H1 (cell line): Measurements from ENCODE around the gene SLC1A4. TPM values are rescaled to one million over a fixed set of nuclear protein-coding genes. Genes with fewer than 3 reads are reported as not detected.

ENCODE experiments used
- CTBP2 ChIP-seq: IDR thresholded peaks from 2 replicates; pipeline ENCODE4 v1.7.0; 2011; ENCODE audit warnings: borderline replicate concordance, mild to moderate bottlenecking, moderate library complexity, mixed read lengths, low read length; ENCODE audit not compliant: insufficient read depth, insufficient read length
- JUND ChIP-seq: IDR thresholded peaks from 2 replicates; pipeline ENCODE4 v1.6.1; 2011; ENCODE audit warnings: mild to moderate bottlenecking, improper control_type of control experiment, low read length
- NANOG ChIP-seq: IDR thresholded peaks from 2 replicates; pipeline ENCODE4 v1.6.1; 2011; ENCODE audit warnings: low read length, low read depth, mild to moderate bottlenecking, inconsistent platforms; ENCODE audit not compliant: insufficient read depth, poor library complexity, severe bottlenecking
- PHF8 ChIP-seq: fragments of 200-600 bp; sonication (generic); conservative IDR thresholded peaks from 2 replicates; pipeline ENCODE4 v1.7.1; 2012; ENCODE audit warnings: low read depth, mild to moderate bottlenecking, inconsistent platforms, low read length, moderate library complexity
- RXRA ChIP-seq: IDR thresholded peaks from 2 replicates; pipeline ENCODE4 v1.6.1; 2011; ENCODE audit warnings: low read depth, mild to moderate bottlenecking, low read length, moderate library complexity; ENCODE audit not compliant: insufficient read depth
- SIN3A ChIP-seq, 2 experiments: IDR thresholded peaks in 1 of 2; conservative IDR thresholded peaks in 1 of 2; 2 replicates each; pipeline ENCODE4 v1.6.1; 2011 to 2012; ENCODE audit warnings: low read length in 2 of 2, improper control_type of control experiment in 1 of 2, low read depth in 1 of 2, mild to moderate bottlenecking in 1 of 2
- TAF7 ChIP-seq: optimal IDR thresholded peaks from 2 replicates; pipeline ENCODE3; 2011; ENCODE audit warnings: low read depth, mild to moderate bottlenecking, inconsistent platforms, low read length, moderate library complexity, borderline replicate concordance
- USF2 ChIP-seq: IDR thresholded peaks from 2 replicates; pipeline ENCODE4 v1.6.1; 2011; ENCODE audit warnings: low read length, improper control_type of control experiment
- ZNF274 ChIP-seq: IDR thresholded peaks from 2 replicates; pipeline ENCODE4 v1.7.0; 2012; ENCODE audit warnings: low read length, borderline replicate concordance; ENCODE audit errors: extremely low read depth
- polyA plus RNA-seq, 7 experiments: library from polyadenylated mRNA; depleted of rRNA in 3 of 7; stranded (reverse) in 5 of 7; unstranded in 2 of 7; fragments of >200 nt in 5 of 7; fragments of 200-250 nt in 2 of 7; gene quantifications; 1 replicate in 5 of 7; 2 replicates in 1 of 7; 4 replicates in 1 of 7; pipeline versions ENCODE4 v1.2.1 to v1.2.3, GENCODE V29; 2011 to 2013; ENCODE audit warnings: missing spikeins in 2 of 7, mixed read lengths in 2 of 7
- total RNA-seq: library from RNA; stranded (reverse); fragmentation: NEBNext Ultra II Directional; extraction: Animal tissue kit (Norgen Biotek cat#: 25700); gene quantifications from 2 replicates; pipeline ENCODE4 v1.2.1, GENCODE V29; 2021
- TF ChIP-seq, protein P1 (sequence below): fragments of 300-600 bp; sonication (generic); IDR thresholded peaks from 2 replicates; pipeline ENCODE4 v1.7.1; 2012; ENCODE audit warnings: low read length, moderate library complexity, mild to moderate bottlenecking, inconsistent platforms; ENCODE audit not compliant: insufficient replicate concordance

SLC1A4 gene
- total and polyA plus RNA-seq, 2 of the 8 experiments (the other 6 are each of a cell fraction or from before 2014, with no cell fraction given), result 0.44 to 0.86 TPM

DNA sequence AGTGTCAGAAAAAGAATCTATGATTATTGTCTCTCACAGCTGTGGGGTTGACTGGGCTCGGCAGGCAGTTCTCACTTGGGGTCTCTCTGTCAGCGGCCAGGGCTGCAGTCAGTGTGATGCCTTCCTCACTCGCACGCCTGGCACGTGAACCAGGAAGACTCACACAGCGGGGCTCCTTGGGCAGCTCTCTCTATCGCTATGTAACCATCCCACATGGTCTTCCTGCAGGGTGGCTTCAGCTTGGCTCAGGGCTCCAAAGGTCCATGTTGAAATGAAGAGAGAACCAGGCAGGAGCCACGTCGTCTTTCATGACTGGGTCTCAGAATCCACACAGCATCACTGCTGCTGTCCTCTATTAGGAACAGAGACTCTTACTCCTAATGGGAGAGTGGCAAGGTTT lies 30.6 kb upstream of the SLC1A4 start (continued):
- TF ChIP-seq, protein P1, sequence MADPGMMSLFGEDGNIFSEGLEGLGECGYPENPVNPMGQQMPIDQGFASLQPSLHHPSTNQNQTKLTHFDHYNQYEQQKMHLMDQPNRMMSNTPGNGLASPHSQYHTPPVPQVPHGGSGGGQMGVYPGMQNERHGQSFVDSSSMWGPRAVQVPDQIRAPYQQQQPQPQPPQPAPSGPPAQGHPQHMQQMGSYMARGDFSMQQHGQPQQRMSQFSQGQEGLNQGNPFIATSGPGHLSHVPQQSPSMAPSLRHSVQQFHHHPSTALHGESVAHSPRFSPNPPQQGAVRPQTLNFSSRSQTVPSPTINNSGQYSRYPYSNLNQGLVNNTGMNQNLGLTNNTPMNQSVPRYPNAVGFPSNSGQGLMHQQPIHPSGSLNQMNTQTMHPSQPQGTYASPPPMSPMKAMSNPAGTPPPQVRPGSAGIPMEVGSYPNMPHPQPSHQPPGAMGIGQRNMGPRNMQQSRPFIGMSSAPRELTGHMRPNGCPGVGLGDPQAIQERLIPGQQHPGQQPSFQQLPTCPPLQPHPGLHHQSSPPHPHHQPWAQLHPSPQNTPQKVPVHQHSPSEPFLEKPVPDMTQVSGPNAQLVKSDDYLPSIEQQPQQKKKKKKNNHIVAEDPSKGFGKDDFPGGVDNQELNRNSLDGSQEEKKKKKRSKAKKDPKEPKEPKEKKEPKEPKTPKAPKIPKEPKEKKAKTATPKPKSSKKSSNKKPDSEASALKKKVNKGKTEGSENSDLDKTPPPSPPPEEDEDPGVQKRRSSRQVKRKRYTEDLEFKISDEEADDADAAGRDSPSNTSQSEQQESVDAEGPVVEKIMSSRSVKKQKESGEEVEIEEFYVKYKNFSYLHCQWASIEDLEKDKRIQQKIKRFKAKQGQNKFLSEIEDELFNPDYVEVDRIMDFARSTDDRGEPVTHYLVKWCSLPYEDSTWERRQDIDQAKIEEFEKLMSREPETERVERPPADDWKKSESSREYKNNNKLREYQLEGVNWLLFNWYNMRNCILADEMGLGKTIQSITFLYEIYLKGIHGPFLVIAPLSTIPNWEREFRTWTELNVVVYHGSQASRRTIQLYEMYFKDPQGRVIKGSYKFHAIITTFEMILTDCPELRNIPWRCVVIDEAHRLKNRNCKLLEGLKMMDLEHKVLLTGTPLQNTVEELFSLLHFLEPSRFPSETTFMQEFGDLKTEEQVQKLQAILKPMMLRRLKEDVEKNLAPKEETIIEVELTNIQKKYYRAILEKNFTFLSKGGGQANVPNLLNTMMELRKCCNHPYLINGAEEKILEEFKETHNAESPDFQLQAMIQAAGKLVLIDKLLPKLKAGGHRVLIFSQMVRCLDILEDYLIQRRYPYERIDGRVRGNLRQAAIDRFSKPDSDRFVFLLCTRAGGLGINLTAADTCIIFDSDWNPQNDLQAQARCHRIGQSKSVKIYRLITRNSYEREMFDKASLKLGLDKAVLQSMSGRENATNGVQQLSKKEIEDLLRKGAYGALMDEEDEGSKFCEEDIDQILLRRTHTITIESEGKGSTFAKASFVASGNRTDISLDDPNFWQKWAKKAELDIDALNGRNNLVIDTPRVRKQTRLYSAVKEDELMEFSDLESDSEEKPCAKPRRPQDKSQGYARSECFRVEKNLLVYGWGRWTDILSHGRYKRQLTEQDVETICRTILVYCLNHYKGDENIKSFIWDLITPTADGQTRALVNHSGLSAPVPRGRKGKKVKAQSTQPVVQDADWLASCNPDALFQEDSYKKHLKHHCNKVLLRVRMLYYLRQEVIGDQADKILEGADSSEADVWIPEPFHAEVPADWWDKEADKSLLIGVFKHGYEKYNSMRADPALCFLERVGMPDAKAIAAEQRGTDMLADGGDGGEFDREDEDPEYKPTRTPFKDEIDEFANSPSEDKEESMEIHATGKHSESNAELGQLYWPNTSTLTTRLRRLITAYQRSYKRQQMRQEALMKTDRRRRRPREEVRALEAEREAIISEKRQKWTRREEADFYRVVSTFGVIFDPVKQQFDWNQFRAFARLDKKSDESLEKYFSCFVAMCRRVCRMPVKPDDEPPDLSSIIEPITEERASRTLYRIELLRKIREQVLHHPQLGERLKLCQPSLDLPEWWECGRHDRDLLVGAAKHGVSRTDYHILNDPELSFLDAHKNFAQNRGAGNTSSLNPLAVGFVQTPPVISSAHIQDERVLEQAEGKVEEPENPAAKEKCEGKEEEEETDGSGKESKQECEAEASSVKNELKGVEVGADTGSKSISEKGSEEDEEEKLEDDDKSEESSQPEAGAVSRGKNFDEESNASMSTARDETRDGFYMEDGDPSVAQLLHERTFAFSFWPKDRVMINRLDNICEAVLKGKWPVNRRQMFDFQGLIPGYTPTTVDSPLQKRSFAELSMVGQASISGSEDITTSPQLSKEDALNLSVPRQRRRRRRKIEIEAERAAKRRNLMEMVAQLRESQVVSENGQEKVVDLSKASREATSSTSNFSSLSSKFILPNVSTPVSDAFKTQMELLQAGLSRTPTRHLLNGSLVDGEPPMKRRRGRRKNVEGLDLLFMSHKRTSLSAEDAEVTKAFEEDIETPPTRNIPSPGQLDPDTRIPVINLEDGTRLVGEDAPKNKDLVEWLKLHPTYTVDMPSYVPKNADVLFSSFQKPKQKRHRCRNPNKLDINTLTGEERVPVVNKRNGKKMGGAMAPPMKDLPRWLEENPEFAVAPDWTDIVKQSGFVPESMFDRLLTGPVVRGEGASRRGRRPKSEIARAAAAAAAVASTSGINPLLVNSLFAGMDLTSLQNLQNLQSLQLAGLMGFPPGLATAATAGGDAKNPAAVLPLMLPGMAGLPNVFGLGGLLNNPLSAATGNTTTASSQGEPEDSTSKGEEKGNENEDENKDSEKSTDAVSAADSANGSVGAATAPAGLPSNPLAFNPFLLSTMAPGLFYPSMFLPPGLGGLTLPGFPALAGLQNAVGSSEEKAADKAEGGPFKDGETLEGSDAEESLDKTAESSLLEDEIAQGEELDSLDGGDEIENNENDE, result no peak
- TF ChIP-seq RXRA (no peak), PHF8 (no peak), SIN3A (conservative IDR thresholded peaks at IDR 0.05 in 1 of 2, IDR thresholded peaks at IDR 0.05 in 1 of 2; ENCODE audit: low read depth in 1 of 2, low read length in 2 of 2) (no peak), TAF7 (no peak), NANOG (no peak), JUND (no peak), CTBP2 (no peak), USF2 (no peak), ZNF274 (no peak)
